HepG2 (cell line): Measurements from ENCODE around the gene PCDHGB7. TPM values are rescaled to one million over a fixed set of nuclear protein-coding genes. Genes with fewer than 3 reads are reported as not detected.
A peak's percentile ranks its signal among the peaks of the same experiment; 100 is the strongest.

Source experiments
- ATAC-seq: fragments of 200-7000 bp; cut with Tn5 transposase; 3 replicates; pipeline ENCODE4 v1.9.1; 2020; ENCODE audit warnings: mild to moderate bottlenecking, moderate library complexity
- BruUV-seq: library from RNA; stranded (reverse); fragments of 400-500 nt; replicated peaks from 2 replicates; lab custom pipeline; 2021; lab: Mats Ljungman, UMichigan
- CTCF ChIA-PET: fragments of 300-600 bp; formaldehyde crosslinking; extraction: SDS; loops from one replicate; lab custom pipeline; 2021; ENCODE audit warnings: low total read pairs, inconsistent platforms, low intra/inter-chr PET ratio; lab: Yijun Ruan, JAX
- POLR2A ChIA-PET: fragments of 350-600 bp; sonication (Branson Sonifier 250); formaldehyde crosslinking; loops from one replicate; lab custom pipeline; 2020; ENCODE audit warnings: antibody characterized with exemption, inconsistent platforms; lab: Yijun Ruan, JAX
- DNase-seq: peaks from one replicate; pipeline ENCODE4 v3.0.0-alpha.2; 2015; ENCODE audit warnings: low spot score
- FAIRE-seq: peaks from 3 replicates; lab custom pipeline; 2011; peaks lifted over from hg19 to GRCh38; lab: Jason Lieb, UNC
- H2AFZ ChIP-seq: one replicate; pipeline ENCODE4 v1.6.1; 2011; ENCODE audit warnings: low read length, inconsistent platforms
- H3K27ac ChIP-seq: fragments of 300-600 bp; 3 replicates; pipeline ENCODE4 v1.8.0; 2011; ENCODE audit warnings: mixed run types, mild to moderate bottlenecking, mixed read lengths, low read length, inconsistent platforms; ENCODE audit not compliant: insufficient read depth; ENCODE audit errors: extremely low read length
- H3K27me3 ChIP-seq, 2 experiments: fragments of 200-600 bp in 1 of 2; 2 replicates in 1 of 2; 3 replicates in 1 of 2; pipeline versions ENCODE4 v1.6.0 to v1.8.0; 2011; ENCODE audit warnings: low read length in 2 of 2, mild to moderate bottlenecking in 2 of 2, moderate library complexity in 2 of 2, inconsistent platforms in 1 of 2; ENCODE audit not compliant: insufficient read depth in 2 of 2, control insufficient read depth in 1 of 2
- H3K36me3 ChIP-seq, 2 experiments: fragments of 200-600 bp in 1 of 2; replicated peaks in 1 of 2; 2 replicates in 1 of 2; 3 replicates in 1 of 2; pipeline versions ENCODE4 v1.5.1 to v1.8.0; 2011; ENCODE audit warnings: low read length in 2 of 2, inconsistent platforms in 1 of 2; ENCODE audit not compliant: insufficient read depth in 2 of 2, control insufficient read depth in 1 of 2
- H3K4me1 ChIP-seq: 2 replicates; pipeline ENCODE4 v1.5.1; 2012; ENCODE audit warnings: low read length, inconsistent platforms; ENCODE audit not compliant: insufficient read depth
- H3K4me2 ChIP-seq: 2 replicates; pipeline ENCODE4 v1.6.0; 2011; ENCODE audit warnings: low read depth, low read length, inconsistent platforms
- H3K4me3 ChIP-seq, 3 experiments: fragments of 200-600 bp in 1 of 3; sonication (generic), shearing (Covaris generic) in 1 of 3; replicated peaks in 1 of 3; 2 replicates each; pipeline ENCODE4 v1.5.1; 2011 to 2016; ENCODE audit warnings: low read length in 3 of 3, inconsistent platforms in 2 of 3, low read depth in 2 of 3, mild to moderate bottlenecking in 2 of 3, control low read depth in 1 of 3, mixed read lengths in 1 of 3; ENCODE audit not compliant: insufficient read depth in 1 of 3
- H3K79me2 ChIP-seq: one replicate; pipeline ENCODE4 v1.6.1; 2011; ENCODE audit warnings: low read length, inconsistent platforms; ENCODE audit not compliant: insufficient read depth
- H3K9ac ChIP-seq: 2 replicates; pipeline ENCODE4 v1.6.0; 2011; ENCODE audit warnings: mild to moderate bottlenecking, low read depth, low read length, inconsistent platforms; ENCODE audit not compliant: insufficient read depth
- H3K9me3 ChIP-seq: 2 replicates; pipeline ENCODE4 v1.5.1; 2012; ENCODE audit warnings: mild to moderate bottlenecking, low read length
- H4K20me1 ChIP-seq: 2 replicates; pipeline ENCODE4 v1.6.0; 2011; ENCODE audit warnings: inconsistent platforms, mild to moderate bottlenecking, low read length, moderate library complexity; ENCODE audit not compliant: insufficient read depth
- AGO2 ChIP-seq: fragments of 200-400 bp; formaldehyde crosslinking; optimal IDR thresholded peaks from 2 replicates; pipeline ENCODE3; 2017; ENCODE audit warnings: mild to moderate bottlenecking, low read depth, low read length, moderate library complexity
- SIN3A ChIP-seq: IDR thresholded peaks from 2 replicates; pipeline ENCODE4 v1.6.1; 2011; ENCODE audit warnings: low read depth, mild to moderate bottlenecking, control low read depth, low read length, borderline replicate concordance
- TMF1 ChIP-seq: sonication (generic); formaldehyde crosslinking; IDR thresholded peaks from 2 replicates; pipeline ENCODE4 v1.8.1; 2022; ENCODE audit warnings: low read depth, missing genetic modification reagents
- ZFP37 ChIP-seq: sonication (generic); formaldehyde crosslinking; IDR thresholded peaks from 2 replicates; pipeline ENCODE4 v1.4.0; 2020; ENCODE audit warnings: missing genetic modification reagents, borderline replicate concordance
- ZIK1 ChIP-seq: sonication (generic); formaldehyde crosslinking; IDR thresholded peaks from 2 replicates; pipeline ENCODE4 v1.5.0; 2020; ENCODE audit warnings: mild to moderate bottlenecking, low read depth, missing genetic modification reagents, borderline replicate concordance
- ZNF3 ChIP-seq: IDR thresholded peaks from 2 replicates; pipeline ENCODE4 v1.7.0; 2017; ENCODE audit warnings: inconsistent platforms
- ZNF562 ChIP-seq: sonication (generic); formaldehyde crosslinking; IDR thresholded peaks from 2 replicates; pipeline ENCODE4 v1.8.0; 2022; ENCODE audit warnings: missing genetic modification reagents, borderline replicate concordance
- ZNF589 ChIP-seq: sonication (generic); formaldehyde crosslinking; conservative IDR thresholded peaks from 2 replicates; pipeline ENCODE4 v1.8.0; 2022; ENCODE audit warnings: mild to moderate bottlenecking, moderate library complexity, missing genetic modification reagents
- WGBS: methylation state at CpG from one replicate; pipeline ENCODE4 v1.1.6; 2017; ENCODE audit warnings: low lambda C conversion rate; 5-methylcytosine and 5-hydroxymethylcytosine counted together
- in situ Hi-C: cut with HindIII; loops from 2 replicates; pipeline ENCODE4 v1.10.0; 2017; ENCODE audit warnings: low pct_unique_long_range_greater_than_20kb; ENCODE audit not compliant: extremely low pct_ligation_motif_present
- intact Hi-C: fragments of 100-400 bp; cut with micrococcal nuclease; formaldehyde crosslinking; loops from one replicate; pipeline ENCODE4 v1.10.0; 2022; ENCODE audit not compliant: unreplicated experiment
- polyA plus RNA-seq, 8 experiments: library from polyadenylated mRNA; depleted of rRNA in 3 of 8; stranded (reverse) in 7 of 8; unstranded in 1 of 8; fragments of >200 nt; fragmentation: Illumina TruSeq in 4 of 8; extraction: Trizol in 4 of 8; gene quantifications; 2 replicates each; pipeline versions ENCODE4 v1.2.1 to v1.2.3, GENCODE V29; 2011 to 2016; ENCODE audit warnings: low read depth in 4 of 8, missing spikeins in 1 of 8, mixed read lengths in 1 of 8; ENCODE audit not compliant: insufficient read depth in 1 of 8
- total RNA-seq, 5 experiments: library from RNA; depleted of rRNA; stranded (reverse); fragments of >200 nt; fragmentation: Illumina TruSeq; extraction: Trizol; gene quantifications; 2 replicates each; pipeline ENCODE4 v1.2.3, GENCODE V29; 2016; ENCODE audit warnings: low read depth in 1 of 5
- TF ChIP-seq, protein P1 (sequence below): sonication (generic); formaldehyde crosslinking; IDR thresholded peaks from 2 replicates; pipeline ENCODE4 v1.5.0; 2020; ENCODE audit warnings: mild to moderate bottlenecking, missing genetic modification reagents, moderate library complexity
- TF ChIP-seq, protein P2 (sequence below): sonication (generic); formaldehyde crosslinking; IDR thresholded peaks from 2 replicates; pipeline ENCODE4 v1.4.0; 2020; ENCODE audit warnings: missing genetic modification reagents, mild to moderate bottlenecking, borderline replicate concordance
- TF ChIP-seq, protein P3 (sequence below): IDR thresholded peaks from 2 replicates; pipeline ENCODE4 v1.6.1; 2016

PCDHGB7 gene
- total and polyA plus RNA-seq, 2 of the 13 experiments (the other 11 are each of a cell fraction or from before 2014, with no cell fraction given): 0.08 to 0.18 TPM

DNA sequence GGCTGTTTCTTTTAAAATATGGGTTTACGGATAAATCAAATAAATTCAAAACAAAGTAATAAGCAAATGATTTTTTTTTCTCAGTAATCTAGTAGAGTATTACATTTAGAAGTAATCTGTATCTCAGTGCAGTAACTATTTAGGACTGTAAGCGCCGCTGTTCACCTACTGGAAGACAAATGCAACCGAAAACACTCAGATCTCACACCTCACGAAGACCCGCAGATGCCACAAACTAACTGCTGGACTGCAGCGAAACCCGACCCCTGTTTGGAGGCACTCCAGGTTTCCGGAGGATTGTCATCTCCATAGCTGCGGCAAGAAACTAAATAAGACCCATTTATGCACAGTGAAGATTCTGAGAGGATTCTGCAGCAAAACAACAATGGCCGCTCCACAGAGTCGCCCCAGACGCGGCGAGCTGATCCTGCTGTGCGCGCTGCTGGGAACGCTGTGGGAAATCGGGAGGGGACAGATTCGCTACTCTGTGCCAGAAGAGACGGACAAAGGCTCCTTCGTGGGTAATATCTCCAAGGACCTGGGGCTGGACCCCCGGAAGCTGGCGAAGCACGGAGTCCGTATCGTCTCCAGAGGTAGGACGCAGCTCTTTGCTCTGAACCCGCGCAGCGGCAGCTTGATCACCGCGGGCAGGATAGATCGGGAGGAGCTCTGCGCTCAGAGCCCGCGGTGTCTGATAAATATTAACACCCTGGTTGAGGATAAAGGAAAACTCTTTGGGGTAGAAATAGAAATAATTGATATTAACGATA is 24.9 kb upstream of the PCDHGB7 start, which contains the start of gene PCDHGA8:
Gene PCDHGA8 (plus strand): TSS at position 205 of the 770 bp plus-strand sequence. CDS start 181 bp downstream, at position 386.
- no peak within 1 kb of the TSS for H3K4me3 ChIP-seq
- H3K4me2 ChIP-seq: no peak within 1 kb of the TSS
- H3K27me3 ChIP-seq: no peaks in the 10 kb centered on the region
- ATAC-seq (no peak), FAIRE-seq (no peak), DNase-seq (no peak)
- H3K9me3 ChIP-seq: peaks cover 47% of the 10 kb centered on the region
- no peaks in the 10 kb centered on the region for H4K20me1 ChIP-seq
- no peak within 1 kb of the TSS for H3K27ac ChIP-seq
- H3K9ac ChIP-seq: no peak within 1 kb of the TSS
- POLR2A ChIA-PET: no interaction called here
- intact Hi-C loops: no loop called here
- in situ Hi-C loops: no loop called here
- TF ChIP-seq SIN3A: no peak
- TF ChIP-seq, protein P1, sequence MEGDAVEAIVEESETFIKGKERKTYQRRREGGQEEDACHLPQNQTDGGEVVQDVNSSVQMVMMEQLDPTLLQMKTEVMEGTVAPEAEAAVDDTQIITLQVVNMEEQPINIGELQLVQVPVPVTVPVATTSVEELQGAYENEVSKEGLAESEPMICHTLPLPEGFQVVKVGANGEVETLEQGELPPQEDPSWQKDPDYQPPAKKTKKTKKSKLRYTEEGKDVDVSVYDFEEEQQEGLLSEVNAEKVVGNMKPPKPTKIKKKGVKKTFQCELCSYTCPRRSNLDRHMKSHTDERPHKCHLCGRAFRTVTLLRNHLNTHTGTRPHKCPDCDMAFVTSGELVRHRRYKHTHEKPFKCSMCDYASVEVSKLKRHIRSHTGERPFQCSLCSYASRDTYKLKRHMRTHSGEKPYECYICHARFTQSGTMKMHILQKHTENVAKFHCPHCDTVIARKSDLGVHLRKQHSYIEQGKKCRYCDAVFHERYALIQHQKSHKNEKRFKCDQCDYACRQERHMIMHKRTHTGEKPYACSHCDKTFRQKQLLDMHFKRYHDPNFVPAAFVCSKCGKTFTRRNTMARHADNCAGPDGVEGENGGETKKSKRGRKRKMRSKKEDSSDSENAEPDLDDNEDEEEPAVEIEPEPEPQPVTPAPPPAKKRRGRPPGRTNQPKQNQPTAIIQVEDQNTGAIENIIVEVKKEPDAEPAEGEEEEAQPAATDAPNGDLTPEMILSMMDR (CRISPR knock-in tag): peak; percentile 17; the same call in 1 of the 2 replicates
- H3K36me3 ChIP-seq: no peaks in the 10 kb centered on the region
- H3K4me1 ChIP-seq: peaks cover 5% of the 10 kb centered on the region; the same call in 1 of the 2 replicates
- CTCF ChIA-PET: no interaction called here
- H3K79me2 ChIP-seq: no peaks in the 10 kb centered on the region
- no TSS peak for BruUV-seq
- WGBS: 89% methylated on average over 38 of the region's 38 CpGs
- no peak within 1 kb of the TSS for H2AFZ ChIP-seq

- DNase-seq (no peak), FAIRE-seq (no peak), ATAC-seq (no peak)
- in situ Hi-C loops: no loop called here
- no peak overlapping the region for H2AFZ ChIP-seq
- 64% methylated on average over 16 of the region's 21 CpGs for WGBS
- H3K4me1 ChIP-seq: peaks cover 5% of the 10 kb centered on the region; the same call in 1 of the 2 replicates
- H3K36me3 ChIP-seq: no peaks in the 10 kb centered on the region
- H3K27ac ChIP-seq: no peak overlapping the region
- CTCF ChIA-PET: no interaction called here
- BruUV-seq: no TSS peak
- H3K9ac ChIP-seq: no peak overlapping the region
- H3K4me2 ChIP-seq: no peak overlapping the region
- POLR2A ChIA-PET: no interaction called here
- intact Hi-C loops: no loop called here
- no peaks in the 10 kb centered on the region for H4K20me1 ChIP-seq
- no peak overlapping the region for H3K4me3 ChIP-seq
- peaks cover 51% of the 10 kb centered on the region for H3K9me3 ChIP-seq
- no peaks in the 10 kb centered on the region for H3K27me3 ChIP-seq
- H3K79me2 ChIP-seq: no peaks in the 10 kb centered on the region
- TF ChIP-seq ZNF562 (no peak), TMF1 (no peak), ZIK1 (CRISPR knock-in tag) (no peak), ZFP37 (CRISPR knock-in tag) (no peak), AGO2 (no peak), ZNF589 (CRISPR knock-in tag) (no peak), ZNF3 (no peak)
- TF ChIP-seq, protein P2, sequence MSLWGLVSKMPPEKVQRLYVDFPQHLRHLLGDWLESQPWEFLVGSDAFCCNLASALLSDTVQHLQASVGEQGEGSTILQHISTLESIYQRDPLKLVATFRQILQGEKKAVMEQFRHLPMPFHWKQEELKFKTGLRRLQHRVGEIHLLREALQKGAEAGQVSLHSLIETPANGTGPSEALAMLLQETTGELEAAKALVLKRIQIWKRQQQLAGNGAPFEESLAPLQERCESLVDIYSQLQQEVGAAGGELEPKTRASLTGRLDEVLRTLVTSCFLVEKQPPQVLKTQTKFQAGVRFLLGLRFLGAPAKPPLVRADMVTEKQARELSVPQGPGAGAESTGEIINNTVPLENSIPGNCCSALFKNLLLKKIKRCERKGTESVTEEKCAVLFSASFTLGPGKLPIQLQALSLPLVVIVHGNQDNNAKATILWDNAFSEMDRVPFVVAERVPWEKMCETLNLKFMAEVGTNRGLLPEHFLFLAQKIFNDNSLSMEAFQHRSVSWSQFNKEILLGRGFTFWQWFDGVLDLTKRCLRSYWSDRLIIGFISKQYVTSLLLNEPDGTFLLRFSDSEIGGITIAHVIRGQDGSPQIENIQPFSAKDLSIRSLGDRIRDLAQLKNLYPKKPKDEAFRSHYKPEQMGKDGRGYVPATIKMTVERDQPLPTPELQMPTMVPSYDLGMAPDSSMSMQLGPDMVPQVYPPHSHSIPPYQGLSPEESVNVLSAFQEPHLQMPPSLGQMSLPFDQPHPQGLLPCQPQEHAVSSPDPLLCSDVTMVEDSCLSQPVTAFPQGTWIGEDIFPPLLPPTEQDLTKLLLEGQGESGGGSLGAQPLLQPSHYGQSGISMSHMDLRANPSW: no peak
- TF ChIP-seq, protein P3, sequence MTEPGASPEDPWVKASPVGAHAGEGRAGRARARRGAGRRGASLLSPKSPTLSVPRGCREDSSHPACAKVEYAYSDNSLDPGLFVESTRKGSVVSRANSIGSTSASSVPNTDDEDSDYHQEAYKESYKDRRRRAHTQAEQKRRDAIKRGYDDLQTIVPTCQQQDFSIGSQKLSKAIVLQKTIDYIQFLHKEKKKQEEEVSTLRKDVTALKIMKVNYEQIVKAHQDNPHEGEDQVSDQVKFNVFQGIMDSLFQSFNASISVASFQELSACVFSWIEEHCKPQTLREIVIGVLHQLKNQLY (CRISPR knock-in tag): no peak
Observed at GRCh38 chr5:141393267-141393666, 24.2 kb upstream of the PCDHGB7 start.
